Measurements from ENCODE around the gene SPG11. TPM values are rescaled to one million over a fixed set of nuclear protein-coding genes. Genes with fewer than 3 reads are reported as not detected.
A peak's percentile ranks its signal among the peaks of the same experiment; 100 is the strongest.

Gene SPG11, protein sequence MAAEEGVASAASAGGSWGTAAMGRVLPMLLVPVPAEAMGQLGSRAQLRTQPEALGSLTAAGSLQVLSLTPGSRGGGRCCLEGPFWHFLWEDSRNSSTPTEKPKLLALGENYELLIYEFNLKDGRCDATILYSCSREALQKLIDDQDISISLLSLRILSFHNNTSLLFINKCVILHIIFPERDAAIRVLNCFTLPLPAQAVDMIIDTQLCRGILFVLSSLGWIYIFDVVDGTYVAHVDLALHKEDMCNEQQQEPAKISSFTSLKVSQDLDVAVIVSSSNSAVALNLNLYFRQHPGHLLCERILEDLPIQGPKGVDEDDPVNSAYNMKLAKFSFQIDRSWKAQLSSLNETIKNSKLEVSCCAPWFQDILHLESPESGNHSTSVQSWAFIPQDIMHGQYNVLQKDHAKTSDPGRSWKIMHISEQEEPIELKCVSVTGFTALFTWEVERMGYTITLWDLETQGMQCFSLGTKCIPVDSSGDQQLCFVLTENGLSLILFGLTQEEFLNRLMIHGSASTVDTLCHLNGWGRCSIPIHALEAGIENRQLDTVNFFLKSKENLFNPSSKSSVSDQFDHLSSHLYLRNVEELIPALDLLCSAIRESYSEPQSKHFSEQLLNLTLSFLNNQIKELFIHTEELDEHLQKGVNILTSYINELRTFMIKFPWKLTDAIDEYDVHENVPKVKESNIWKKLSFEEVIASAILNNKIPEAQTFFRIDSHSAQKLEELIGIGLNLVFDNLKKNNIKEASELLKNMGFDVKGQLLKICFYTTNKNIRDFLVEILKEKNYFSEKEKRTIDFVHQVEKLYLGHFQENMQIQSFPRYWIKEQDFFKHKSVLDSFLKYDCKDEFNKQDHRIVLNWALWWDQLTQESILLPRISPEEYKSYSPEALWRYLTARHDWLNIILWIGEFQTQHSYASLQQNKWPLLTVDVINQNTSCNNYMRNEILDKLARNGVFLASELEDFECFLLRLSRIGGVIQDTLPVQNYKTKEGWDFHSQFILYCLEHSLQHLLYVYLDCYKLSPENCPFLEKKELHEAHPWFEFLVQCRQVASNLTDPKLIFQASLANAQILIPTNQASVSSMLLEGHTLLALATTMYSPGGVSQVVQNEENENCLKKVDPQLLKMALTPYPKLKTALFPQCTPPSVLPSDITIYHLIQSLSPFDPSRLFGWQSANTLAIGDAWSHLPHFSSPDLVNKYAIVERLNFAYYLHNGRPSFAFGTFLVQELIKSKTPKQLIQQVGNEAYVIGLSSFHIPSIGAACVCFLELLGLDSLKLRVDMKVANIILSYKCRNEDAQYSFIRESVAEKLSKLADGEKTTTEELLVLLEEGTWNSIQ (N-terminal part only)
- 20.0 TPM for polyA plus RNA-seq (2013, experiment 1 of 2)
- 23.7 TPM for polyA plus RNA-seq (2013, experiment 2 of 2)

DNA sequence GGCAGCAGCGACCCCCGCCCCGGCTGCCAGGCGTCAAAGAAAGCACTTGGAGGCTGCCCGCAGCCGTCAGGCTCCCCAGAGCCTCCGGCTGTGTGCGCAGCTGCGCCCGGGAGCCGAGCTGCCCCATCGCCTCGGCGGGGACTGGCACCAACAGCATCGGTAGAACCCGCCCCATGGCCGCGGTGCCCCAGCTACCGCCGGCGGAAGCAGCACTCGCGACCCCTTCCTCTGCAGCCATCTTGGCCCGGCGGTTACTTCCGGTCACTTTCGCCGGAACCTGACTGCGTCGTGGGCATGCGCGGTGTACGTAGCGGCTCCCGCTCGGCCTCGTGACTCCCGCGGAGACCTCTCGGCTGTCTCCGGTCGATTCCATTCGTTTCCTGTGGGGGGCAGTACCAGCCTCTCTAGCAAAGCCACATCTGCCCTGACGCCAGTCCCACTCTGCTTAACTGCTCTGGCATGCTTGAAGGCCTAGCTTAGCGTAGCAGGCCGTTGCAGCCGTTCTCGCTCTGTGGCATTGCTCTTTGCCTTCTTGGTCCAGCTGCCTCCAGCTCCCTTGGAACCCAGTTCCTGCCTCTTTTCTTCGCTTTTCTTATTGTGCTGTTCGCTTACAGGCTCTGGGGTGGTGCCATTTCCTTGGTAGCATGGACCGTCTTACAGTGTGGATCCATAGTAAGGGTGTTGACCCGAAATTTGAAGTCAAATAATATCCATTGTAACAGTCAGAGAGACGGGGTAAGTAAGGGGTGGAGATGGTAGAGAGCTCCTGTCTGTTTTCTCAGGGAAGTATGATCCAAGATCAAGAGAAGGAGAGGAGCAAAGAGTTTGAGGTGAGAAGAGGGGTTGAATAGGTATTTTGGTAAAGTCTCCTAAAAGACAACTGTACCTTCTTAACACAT lies at the start of gene SPG11:
SPG11 (minus strand) TSS at position 253 of the 899 bp plus-strand sequence; CDS start at position 238, 15 bp downstream.
- 10% methylated on average over 53 of the region's 53 CpGs for WGBS
- Histone ChIP-seq H3K27ac (ENCODE audit: low read depth, low read length) (peak within 1 kb of the TSS; percentile 83), H3K9me3 (ENCODE audit: insufficient read depth, low read depth, low read length) (no peaks in the 10 kb centered on the region), H3K4me3 (ENCODE audit: low read length) (peak within 1 kb of the TSS; percentile 86), H3K36me3 (ENCODE audit: insufficient read depth, low read length) (peaks cover 16% of the 10 kb centered on the region), H3K9ac (ENCODE audit: low read depth, low read length) (peak within 1 kb of the TSS; percentile 86), H3K27me3 (ENCODE audit: insufficient read depth, low read length) (no peaks in the 10 kb centered on the region), H3K4me1 (ENCODE audit: insufficient read depth, low read length) (peaks cover 7% of the 10 kb centered on the region)

DNA sequence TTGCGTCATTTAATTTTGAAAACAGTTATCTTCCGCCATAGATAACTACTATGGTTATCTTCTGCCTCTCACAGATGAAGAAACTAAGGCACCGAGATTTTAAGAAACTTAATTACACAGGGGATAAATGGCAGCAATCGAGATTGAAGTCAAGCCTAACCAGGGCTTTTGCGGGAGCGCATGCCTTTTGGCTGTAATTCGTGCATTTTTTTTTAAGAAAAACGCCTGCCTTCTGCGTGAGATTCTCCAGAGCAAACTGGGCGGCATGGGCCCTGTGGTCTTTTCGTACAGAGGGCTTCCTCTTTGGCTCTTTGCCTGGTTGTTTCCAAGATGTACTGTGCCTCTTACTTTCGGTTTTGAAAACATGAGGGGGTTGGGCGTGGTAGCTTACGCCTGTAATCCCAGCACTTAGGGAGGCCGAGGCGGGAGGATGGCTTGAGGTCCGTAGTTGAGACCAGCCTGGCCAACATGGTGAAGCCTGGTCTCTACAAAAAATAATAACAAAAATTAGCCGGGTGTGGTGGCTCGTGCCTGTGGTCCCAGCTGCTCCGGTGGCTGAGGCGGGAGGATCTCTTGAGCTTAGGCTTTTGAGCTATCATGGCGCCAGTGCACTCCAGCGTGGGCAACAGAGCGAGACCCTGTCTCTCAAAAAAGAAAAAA lies 49.0 kb upstream of the SPG11 start:
- H3K4me3 ChIP-seq (ENCODE audit: low read length) = peak overlapping the region; percentile 81
- H3K27me3 ChIP-seq (ENCODE audit: insufficient read depth, low read length) = peaks cover 16% of the 10 kb centered on the region
- 80% methylated on average over 24 of the region's 24 CpGs for WGBS
- H3K9ac ChIP-seq (ENCODE audit: low read depth, low read length) = no peak overlapping the region
- no peak overlapping the region for H3K27ac ChIP-seq (ENCODE audit: low read depth, low read length)
- H3K4me1 ChIP-seq (ENCODE audit: insufficient read depth, low read length) = no peaks in the 10 kb centered on the region
- H3K9me3 ChIP-seq (ENCODE audit: insufficient read depth, low read depth, low read length) = no peaks in the 10 kb centered on the region
- peaks cover 22% of the 10 kb centered on the region for H3K36me3 ChIP-seq (ENCODE audit: insufficient read depth, low read length)

GRCh38 chr15:44711743-44712345 lies 48.4 kb upstream of the SPG11 start:
- Histone ChIP-seq H3K27me3 (ENCODE audit: insufficient read depth, low read length) (peaks cover 16% of the 10 kb centered on the region), H3K4me3 (ENCODE audit: low read length) (peak overlapping the region; percentile 81), H3K27ac (ENCODE audit: low read depth, low read length) (peak overlapping the region; percentile 36; the same call in 1 of the 2 replicates), H3K4me1 (ENCODE audit: insufficient read depth, low read length) (no peaks in the 10 kb centered on the region), H3K36me3 (ENCODE audit: insufficient read depth, low read length) (peaks cover 15% of the 10 kb centered on the region), H3K9ac (ENCODE audit: low read depth, low read length) (peak overlapping the region; percentile 67), H3K9me3 (ENCODE audit: insufficient read depth, low read depth, low read length) (no peaks in the 10 kb centered on the region)
- 3% methylated on average over 46 of the region's 46 CpGs for WGBS

- WGBS = under 1% methylated on average over 37 of the region's 37 CpGs
- peak within 1 kb of the TSS; percentile 59; the same call in 1 of the 2 replicates for H3K27ac ChIP-seq (ENCODE audit: low read depth, low read length)
Observed at GRCh38 chr15:44711096-44711742, 47.8 kb upstream of the SPG11 start, which contains the start of the genes B2M and PATL2. Gene B2M (plus strand): TSS chr15:44711517. CDS start chr15:44711547, 30 bp downstream. Gene PATL2 (minus strand): TSS chr15:44711323. CDS start chr15:44676490, 34,833 bp downstream.

GRCh38 chr15:44710236-44711095 lies 47.0 kb upstream of the SPG11 start:
- H3K4me3 ChIP-seq (ENCODE audit: low read length) = peak overlapping the region; percentile 81
- peaks cover 2% of the 10 kb centered on the region for H3K36me3 ChIP-seq (ENCODE audit: insufficient read depth, low read length)
- no peaks in the 10 kb centered on the region for H3K9me3 ChIP-seq (ENCODE audit: insufficient read depth, low read depth, low read length)
- H3K27me3 ChIP-seq (ENCODE audit: insufficient read depth, low read length) = peaks cover 16% of the 10 kb centered on the region
- WGBS = 54% methylated on average over 9 of the region's 11 CpGs
- H3K4me1 ChIP-seq (ENCODE audit: insufficient read depth, low read length) = no peaks in the 10 kb centered on the region
- H3K27ac ChIP-seq (ENCODE audit: low read depth, low read length) = peak overlapping the region; percentile 59; the same call in 1 of the 2 replicates
- H3K9ac ChIP-seq (ENCODE audit: low read depth, low read length) = peak overlapping the region; percentile 72

More at GRCh38 chr15:44711096-44711742, 47.8 kb upstream of the SPG11 start, which contains the start of the genes B2M and PATL2:
- Histone ChIP-seq H3K4me1 (ENCODE audit: insufficient read depth, low read length) (no peaks in the 10 kb centered on the region), H3K27me3 (ENCODE audit: insufficient read depth, low read length) (peaks cover 16% of the 10 kb centered on the region), H3K9ac (ENCODE audit: low read depth, low read length) (peak within 1 kb of the TSS; percentile 72), H3K36me3 (ENCODE audit: insufficient read depth, low read length) (peaks cover 9% of the 10 kb centered on the region), H3K9me3 (ENCODE audit: insufficient read depth, low read depth, low read length) (no peaks in the 10 kb centered on the region), H3K4me3 (ENCODE audit: low read length) (peak within 1 kb of the TSS; percentile 81)

GRCh38 chr15:44706946-44707636 lies 43.6 kb upstream of the SPG11 start:
- H3K4me3 ChIP-seq (ENCODE audit: low read length) = no peak overlapping the region
- H3K27ac ChIP-seq (ENCODE audit: low read depth, low read length) = no peak overlapping the region
- no peak overlapping the region for H3K9ac ChIP-seq (ENCODE audit: low read depth, low read length)

DNA sequence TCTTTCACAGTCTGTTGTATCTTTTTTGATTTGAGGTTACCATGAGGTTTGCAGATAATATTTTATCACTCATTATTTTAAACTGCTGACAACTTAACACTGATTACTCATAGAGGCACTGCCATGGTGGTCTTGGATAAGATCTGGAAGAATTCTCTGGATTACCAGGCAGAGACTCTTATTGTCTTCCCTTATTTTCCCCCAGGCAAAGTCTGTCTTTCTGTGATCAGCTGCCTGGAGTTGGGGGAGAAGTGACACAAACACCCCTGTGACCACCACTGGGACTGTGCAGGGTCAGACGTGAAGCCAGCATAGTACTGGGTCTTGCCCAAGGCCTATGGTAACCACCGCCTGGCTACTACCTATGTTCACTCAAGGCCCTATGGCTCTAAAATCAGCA lies 42.9 kb upstream of the SPG11 start:
- Histone ChIP-seq H3K27me3 (ENCODE audit: insufficient read depth, low read length) (no peaks in the 10 kb centered on the region), H3K36me3 (ENCODE audit: insufficient read depth, low read length) (no peaks in the 10 kb centered on the region), H3K4me3 (ENCODE audit: low read length) (no peak overlapping the region), H3K4me1 (ENCODE audit: insufficient read depth, low read length) (no peaks in the 10 kb centered on the region), H3K27ac (ENCODE audit: low read depth, low read length) (no peak overlapping the region), H3K9me3 (ENCODE audit: insufficient read depth, low read depth, low read length) (no peaks in the 10 kb centered on the region), H3K9ac (ENCODE audit: low read depth, low read length) (no peak overlapping the region)
- 91% methylated on average over 2 of the region's 2 CpGs for WGBS

More at GRCh38 chr15:44706946-44707636, 43.6 kb upstream of the SPG11 start:
- Histone ChIP-seq H3K9me3 (ENCODE audit: insufficient read depth, low read depth, low read length) (no peaks in the 10 kb centered on the region), H3K36me3 (ENCODE audit: insufficient read depth, low read length) (no peaks in the 10 kb centered on the region), H3K27me3 (ENCODE audit: insufficient read depth, low read length) (peaks cover 6% of the 10 kb centered on the region), H3K4me1 (ENCODE audit: insufficient read depth, low read length) (no peaks in the 10 kb centered on the region)
- 90% methylated on average over 2 of the region's 2 CpGs for WGBS

DNA sequence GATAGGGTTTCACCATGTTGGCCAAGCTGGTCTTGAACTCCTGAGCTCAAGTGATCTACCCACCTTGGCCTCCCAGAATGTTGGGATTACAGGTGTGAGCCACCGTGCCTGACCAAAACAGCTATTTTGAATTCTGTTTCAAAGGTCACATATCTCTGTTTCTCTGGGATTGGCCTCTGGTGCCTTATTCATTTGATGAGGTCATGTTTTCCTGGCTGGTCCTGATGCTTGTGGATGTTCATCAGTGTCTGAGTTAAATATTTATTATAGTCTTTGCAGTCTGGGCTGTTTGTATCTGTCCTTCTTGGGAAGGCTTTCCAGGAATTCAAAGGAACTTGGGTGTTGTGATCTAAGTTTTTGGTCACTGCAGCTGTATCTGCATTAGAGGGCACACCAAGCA lies 42.5 kb upstream of the SPG11 start:
- Histone ChIP-seq H3K4me3 (ENCODE audit: low read length) (no peak overlapping the region), H3K9ac (ENCODE audit: low read depth, low read length) (no peak overlapping the region), H3K9me3 (ENCODE audit: insufficient read depth, low read depth, low read length) (no peaks in the 10 kb centered on the region), H3K36me3 (ENCODE audit: insufficient read depth, low read length) (no peaks in the 10 kb centered on the region), H3K27ac (ENCODE audit: low read depth, low read length) (no peak overlapping the region), H3K4me1 (ENCODE audit: insufficient read depth, low read length) (no peaks in the 10 kb centered on the region), H3K27me3 (ENCODE audit: insufficient read depth, low read length) (no peaks in the 10 kb centered on the region)
- WGBS = 82% methylated on average over 1 of the region's 1 CpG
